GM19025 (cell line): Measurements from ENCODE around the gene NDST3.
"Not testable (repeated sequence)": the region's sequence is repeated elsewhere in the genome, so short reads cannot be mapped to it uniquely, and the experiment has no call there.

ENCODE experiments used
- ATAC-seq: cut with Tn5 transposase; IDR thresholded peaks from one replicate; pipeline ENCODE4 v1.9.1; 2021; ENCODE audit warnings: mild to moderate bottlenecking, low read depth, moderate library complexity; ENCODE audit not compliant: unreplicated experiment

NDST3 gene

GRCh38 chr4:118290951-118291350, 256.7 kb downstream of the NDST3 start:
- no peak for ATAC-seq

- ATAC-seq = no peak
Measured at GRCh38 chr4:118296729-118297128, 262.4 kb downstream of the NDST3 start.

GRCh38 chr4:118299619-118300018, 265.3 kb downstream of the NDST3 start:
- ATAC-seq = not testable (repeated sequence)

DNA sequence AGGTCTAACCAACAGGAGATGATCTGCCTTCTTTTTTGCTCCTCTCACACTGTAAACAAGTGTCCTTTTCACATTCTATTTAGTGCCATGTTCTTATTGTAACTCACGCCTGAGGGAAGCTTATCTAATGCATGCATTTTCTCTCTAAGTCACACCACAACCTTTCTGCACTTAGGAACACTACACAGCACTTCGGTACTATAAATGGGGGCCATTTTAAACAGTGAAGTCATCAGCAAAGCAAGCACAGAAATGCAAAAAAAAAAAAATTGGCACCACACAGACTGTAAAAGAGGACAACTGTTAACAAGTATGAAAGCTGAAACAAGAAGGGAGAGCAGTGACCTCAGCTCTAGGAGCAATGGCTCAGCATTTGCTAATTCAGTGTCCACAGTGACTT, 273.4 kb downstream of the NDST3 start:
- no peak for ATAC-seq
